SK-N-SH (cell line): Measurements from ENCODE around the gene SERPINE2. TPM values are rescaled to one million over a fixed set of nuclear protein-coding genes. Genes with fewer than 3 reads are reported as not detected.
A peak's percentile ranks its signal among the peaks of the same experiment; 100 is the strongest.

Experiments
- CTCF ChIA-PET: fragments of 300-600, 350-600 bp; formaldehyde crosslinking; extraction: SDS; loops from one replicate; lab custom pipeline; 2021; lab: Yijun Ruan, JAX
- POLR2A ChIA-PET: fragments of 350-600 bp; sonication (Branson Sonifier 250); formaldehyde crosslinking; extraction: SDS; loops from one replicate; lab custom pipeline; 2020; ENCODE audit warnings: antibody characterized with exemption, inconsistent platforms; lab: Yijun Ruan, JAX
- DNase-seq: peaks from one replicate; pipeline ENCODE4 v3.0.0; 2012
- H2AFZ ChIP-seq: fragments of 200-600 bp; sonication (generic); 2 replicates; pipeline ENCODE4 v1.8.1; 2016; ENCODE audit warnings: antibody characterized with exemption, mild to moderate bottlenecking, low read depth
- H3F3A ChIP-seq: fragments of 200-600 bp; sonication (generic); replicated peaks from 2 replicates; pipeline ENCODE3; 2016; ENCODE audit warnings: antibody characterized with exemption, mild to moderate bottlenecking; ENCODE audit not compliant: insufficient read depth
- H3K27ac ChIP-seq, 2 experiments: fragments of 200-500 bp in 1 of 2; fragments of 200-600 bp in 1 of 2; sonication (Bioruptor generic) in 1 of 2; sonication (generic), shearing (Covaris generic) in 1 of 2; 2 replicates each; pipeline versions ENCODE4 v1.5.1 to v1.6.1; 2014 to 2016; ENCODE audit warnings: low read depth in 2 of 2, inconsistent platforms in 1 of 2, low read length in 1 of 2, mild to moderate bottlenecking in 1 of 2, mixed read lengths in 1 of 2
- H3K27me3 ChIP-seq: fragments of 200-600 bp; sonication (generic), shearing (Covaris generic); 2 replicates; pipeline ENCODE4 v1.6.1; 2016; ENCODE audit warnings: mixed run types; ENCODE audit not compliant: insufficient read depth
- H3K36me3 ChIP-seq, 2 experiments: fragments of 200-500 bp in 1 of 2; fragments of 200-600 bp in 1 of 2; sonication (Bioruptor generic) in 1 of 2; sonication (generic) in 1 of 2; replicated peaks in 1 of 2; 2 replicates each; pipeline versions ENCODE3 to v1.5.1; 2014 to 2016; ENCODE audit warnings: low read length in 1 of 2, mild to moderate bottlenecking in 1 of 2; ENCODE audit not compliant: insufficient read depth in 2 of 2, control insufficient read depth in 1 of 2
- H3K4me1 ChIP-seq, 2 experiments: fragments of 200-500 bp in 1 of 2; fragments of 200-600 bp in 1 of 2; sonication (Bioruptor generic) in 1 of 2; sonication (generic), shearing (Covaris generic) in 1 of 2; 2 replicates each; pipeline versions ENCODE4 v1.5.1 to v1.6.1; 2014 to 2016; ENCODE audit warnings: low read depth in 1 of 2, low read length in 1 of 2, mixed run types in 1 of 2; ENCODE audit not compliant: insufficient read depth in 2 of 2, control insufficient read depth in 1 of 2
- H3K4me2 ChIP-seq: fragments of 200-600 bp; sonication (generic), shearing (Covaris generic); 2 replicates; pipeline ENCODE4 v1.6.1; 2017; ENCODE audit warnings: mixed run types
- H3K4me3 ChIP-seq, 2 experiments: fragments of 200-500 bp in 1 of 2; fragments of 200-600 bp in 1 of 2; sonication (Bioruptor generic) in 1 of 2; sonication (generic), shearing (Covaris generic) in 1 of 2; 2 replicates each; pipeline versions ENCODE4 v1.5.1 to v1.8.1; 2014 to 2016; ENCODE audit warnings: low read depth in 2 of 2, inconsistent platforms in 1 of 2, low read length in 1 of 2, mild to moderate bottlenecking in 1 of 2, mixed read lengths in 1 of 2, moderate library complexity in 1 of 2
- H3K79me2 ChIP-seq: fragments of 200-600 bp; sonication (generic); 2 replicates; pipeline ENCODE4 v1.8.1; 2017; ENCODE audit warnings: mild to moderate bottlenecking; ENCODE audit not compliant: insufficient read depth
- H3K9ac ChIP-seq: fragments of 200-600 bp; sonication (generic); 2 replicates; pipeline ENCODE4 v1.6.1; 2017; ENCODE audit warnings: mixed run types
- H3K9me2 ChIP-seq: fragments of 200-600 bp; sonication (generic); 2 replicates; pipeline ENCODE4 v1.6.1; 2017; ENCODE audit warnings: mixed run types
- H3K9me3 ChIP-seq: fragments of 200-600 bp; sonication (generic); 2 replicates; pipeline ENCODE4 v1.6.1; 2017; ENCODE audit warnings: mixed run types, mild to moderate bottlenecking, moderate library complexity
- H4K20me1 ChIP-seq: fragments of 200-600 bp; sonication (generic); 2 replicates; pipeline ENCODE4 v1.6.1; 2017; ENCODE audit warnings: mild to moderate bottlenecking, mixed run types; ENCODE audit not compliant: insufficient read depth
- CHD2 ChIP-seq: fragments of 150-350 bp; IDR thresholded peaks from 2 replicates; pipeline ENCODE4 v1.6.1; 2018; ENCODE audit warnings: low read length; ENCODE audit not compliant: partially characterized antibody
- CTCF ChIP-seq: fragments of 200-600 bp; sonication (generic); IDR thresholded peaks from 2 replicates; pipeline ENCODE4 v1.6.1; 2017; ENCODE audit warnings: antibody characterized with exemption, mild to moderate bottlenecking, moderate library complexity
- FOSL2 ChIP-seq: IDR thresholded peaks from 2 replicates; pipeline ENCODE4 v1.4.0; 2012; ENCODE audit warnings: low read depth, mild to moderate bottlenecking, moderate library complexity, borderline replicate concordance
- GABPA ChIP-seq: IDR thresholded peaks from 2 replicates; pipeline ENCODE4 v1.4.0; 2012; ENCODE audit warnings: low read depth, mild to moderate bottlenecking
- IRF3 ChIP-seq: fragments of 150-350 bp; IDR thresholded peaks from 2 replicates; pipeline ENCODE4 v1.6.1; 2016; ENCODE audit warnings: mild to moderate bottlenecking, low read depth, low read length
- MEF2A ChIP-seq: IDR thresholded peaks from 2 replicates; pipeline ENCODE4 v1.4.0; 2012; ENCODE audit warnings: low read depth, borderline replicate concordance
- NRF1 ChIP-seq: IDR thresholded peaks from 2 replicates; pipeline ENCODE4 v1.6.1; 2012; ENCODE audit warnings: low read depth, mild to moderate bottlenecking, low read length
- RAD21 ChIP-seq: IDR thresholded peaks from 2 replicates; pipeline ENCODE4 v1.6.1; 2012; ENCODE audit warnings: mild to moderate bottlenecking, low read length
- SIN3A ChIP-seq: IDR thresholded peaks from 2 replicates; pipeline ENCODE4 v1.6.1; 2012; ENCODE audit warnings: low read depth, mild to moderate bottlenecking, low read length, moderate library complexity, borderline replicate concordance
- SMC3 ChIP-seq: IDR thresholded peaks from 2 replicates; pipeline ENCODE4 v1.6.1; 2012; ENCODE audit warnings: low read depth, low read length, improper control_type of control experiment
- ZBTB33 ChIP-seq: IDR thresholded peaks from 2 replicates; pipeline ENCODE4 v1.4.0; 2012; ENCODE audit warnings: low read depth, borderline replicate concordance
- WGBS: methylation state at CpG from one replicate; pipeline ENCODE4 v1.1.6; 2017; ENCODE audit warnings: low lambda C conversion rate; 5-methylcytosine and 5-hydroxymethylcytosine counted together
- polyA plus RNA-seq, 3 experiments: library from polyadenylated mRNA; depleted of rRNA; stranded (reverse); fragments of >200 nt; gene quantifications; 2 replicates each; pipeline ENCODE4 v1.2.3, GENCODE V29; 2012

SERPINE2 gene
- polyA plus RNA-seq, 1 of the 3 experiments (the other 2 are of a cell fraction): 249 TPM

GRCh38 chr2:223970343-223971128 is 68.5 kb downstream of the SERPINE2 start:
- peak; percentile 48 for DNase-seq
- no peak overlapping the region; a peak in 1 of 4 replicates for H3K4me3 ChIP-seq
- ChIA-PET POLR2A (interaction anchor here (1.4 kb wide), 1 partner anchor 9 kb away, joined by 6 read pairs; no protein-coding TSS in a partner anchor), CTCF (interaction anchor here (0.6 to 17.0 kb wide), 67 partner anchors 9 to 1111 kb away, joined by 3 to 288 read pairs (median 5); partner anchors contain the start of genes MRPL44, SERPINE2 and WDFY1)
- no peaks in the 10 kb centered on the region for H4K20me1 ChIP-seq
- H3K9me3 ChIP-seq: no peaks in the 10 kb centered on the region
- H2AFZ ChIP-seq: no peak overlapping the region
- H3K9ac ChIP-seq: no peak overlapping the region
- H3K79me2 ChIP-seq: peaks cover 3% of the 10 kb centered on the region
- H3F3A ChIP-seq: peaks cover 18% of the 10 kb centered on the region
- H3K36me3 ChIP-seq: peaks cover 19 to 36% of the 10 kb centered on the region in 2 experiments
- TF ChIP-seq NRF1 (no peak), RAD21 (peak; percentile 92), SMC3 (peak; percentile 78), CTCF (peak; percentile 98)
- peak overlapping the region in 1 of 2 experiments; percentile 15; a peak in 1 of 4 replicates for H3K27ac ChIP-seq
- WGBS: 68% methylated on average over 8 of the region's 8 CpGs
- no peaks in the 10 kb centered on the region for H3K27me3 ChIP-seq
- peaks cover 0 to 11% of the 10 kb centered on the region in 2 experiments; a peak in 1 of 4 replicates for H3K4me1 ChIP-seq
- no peaks in the 10 kb centered on the region for H3K9me2 ChIP-seq
- H3K4me2 ChIP-seq: no peak overlapping the region

- peak overlapping the region in 1 of 2 experiments; percentile 15; a peak in 1 of 4 replicates for H3K27ac ChIP-seq
- H3K9me3 ChIP-seq: no peaks in the 10 kb centered on the region
- H3K9me2 ChIP-seq: no peaks in the 10 kb centered on the region
- 89% methylated on average over 1 of the region's 1 CpG for WGBS
- H3K36me3 ChIP-seq: peaks cover 22 to 36% of the 10 kb centered on the region in 2 experiments
- no peak for DNase-seq
- POLR2A ChIA-PET: interaction anchor here (1.4 kb wide), 1 partner anchor 9 kb away, joined by 6 read pairs; no protein-coding TSS in a partner anchor
- CTCF ChIA-PET: interaction anchor here (0.6 to 17.0 kb wide), 60 partner anchors 8 to 1054 kb away, joined by 3 to 288 read pairs (median 5); partner anchors contain the start of genes MRPL44, SERPINE2 and WDFY1
- H3K4me1 ChIP-seq: peaks cover 0 to 11% of the 10 kb centered on the region in 2 experiments; a peak in 2 of 4 replicates
- H4K20me1 ChIP-seq: no peaks in the 10 kb centered on the region
- H3K4me3 ChIP-seq: no peak overlapping the region
- TF ChIP-seq FOSL2: no peak
- no peak for TF ChIP-seq MEF2A
- TF ChIP-seq CHD2: no peak
- TF ChIP-seq IRF3: no peak
- TF ChIP-seq SIN3A: no peak
- TF ChIP-seq RAD21: no peak
- TF ChIP-seq GABPA: no peak
- TF ChIP-seq ZBTB33: no peak
- no peak overlapping the region for H3K4me2 ChIP-seq
- H3K79me2 ChIP-seq: peaks cover 10% of the 10 kb centered on the region
- peaks cover 23% of the 10 kb centered on the region for H3F3A ChIP-seq
- H3K9ac ChIP-seq: no peak overlapping the region
- H2AFZ ChIP-seq: no peak overlapping the region
- H3K27me3 ChIP-seq: no peaks in the 10 kb centered on the region
These were observed 69.2 kb downstream of the SERPINE2 start for GRCh38 chr2:223969856-223970255.
